Esophagus (tissue), 2 donors: ENCODE measurements around the gene TRPC4. TPM values are rescaled to one million over a fixed set of nuclear protein-coding genes. Genes with fewer than 3 reads are reported as not detected.

Source experiments
- H3K27ac ChIP-seq, 2 donors: one replicate each; pipeline ENCODE4 v1.5.1; 2013; ENCODE audit warnings: low read depth in 2 of 2, mild to moderate bottlenecking in 2 of 2, inconsistent platforms in 1 of 2, low read length in 1 of 2, moderate library complexity in 1 of 2
- H3K27me3 ChIP-seq, 2 donors: one replicate each; pipeline ENCODE4 v1.6.1; 2013; ENCODE audit warnings: low read length in 2 of 2, control low read depth in 1 of 2, mild to moderate bottlenecking in 1 of 2; ENCODE audit not compliant: insufficient read depth in 2 of 2, control insufficient read depth in 1 of 2
- H3K36me3 ChIP-seq, 2 donors: one replicate each; pipeline ENCODE4 v1.6.1; 2013; ENCODE audit warnings: low read length in 1 of 2; ENCODE audit not compliant: control insufficient read depth in 2 of 2, insufficient read depth in 2 of 2
- H3K4me1 ChIP-seq, 2 donors: one replicate each; pipeline ENCODE4 v1.6.1; 2013; ENCODE audit warnings: low read length in 1 of 2; ENCODE audit not compliant: control insufficient read depth in 2 of 2, insufficient read depth in 2 of 2
- H3K4me3 ChIP-seq, 2 donors: one replicate each; pipeline ENCODE4 v1.5.1; 2013; ENCODE audit warnings: low read length in 2 of 2, mild to moderate bottlenecking in 2 of 2, low read depth in 1 of 2, moderate library complexity in 1 of 2
- H3K9me3 ChIP-seq, 2 donors: one replicate each; pipeline ENCODE4 v1.6.1; 2013; ENCODE audit warnings: mild to moderate bottlenecking in 2 of 2, low read depth in 1 of 2, low read length in 1 of 2, moderate library complexity in 1 of 2; ENCODE audit not compliant: control insufficient read depth in 2 of 2, insufficient read depth in 1 of 2
- WGBS, 2 donors: extraction: QIAGEN DNeasy Blood & Tissue Kit; methylation state at CpG; one replicate each; pipeline ENCODE4 v1.1.7; 2013; 5-methylcytosine and 5-hydroxymethylcytosine counted together
- polyA plus RNA-seq, 2 donors: library from polyadenylated mRNA; stranded (reverse); fragments of 200-250 nt; gene quantifications; one replicate each; pipeline ENCODE4 v1.2.3, GENCODE V29; 2013
- donor health status: healthy with polysubstance abuse.
- donor health status: Bipolar disorder and iron deficiency.

Gene TRPC4
- under 1 TPM; 0.04 to 0.06 TPM for polyA plus RNA-seq

GRCh38 chr13:37869756-37870488 is at the start of gene TRPC4:
TRPC4 (minus strand) TSS chr13:37869772; CDS start chr13:37783333, 86,439 bp downstream.
- WGBS, 2 donors = 6% methylated on average over 42 to 43 of the region's 43 CpGs
- H3K9me3 ChIP-seq = no peaks in the 10 kb centered on the region
- H3K27me3 ChIP-seq = peaks cover 2 to 5% of the 10 kb centered on the region in 2 donors
- H3K36me3 ChIP-seq = no peaks in the 10 kb centered on the region
- H3K4me1 ChIP-seq = peaks cover 2 to 5% of the 10 kb centered on the region in 2 donors
- H3K4me3 ChIP-seq = peak within 1 kb of the TSS; percentile 12 to 31
- H3K27ac ChIP-seq = peak within 1 kb of the TSS in 1 of 2 donors; percentile 41

GRCh38 chr13:37918751-37919150 is 49.2 kb upstream of the TRPC4 start:
- 43 to 48% methylated on average over 4 of the region's 4 CpGs for WGBS, 2 donors
- no peak overlapping the region for H3K4me3 ChIP-seq
- no peaks in the 10 kb centered on the region for H3K4me1 ChIP-seq
- no peaks in the 10 kb centered on the region for H3K36me3 ChIP-seq
- no peaks in the 10 kb centered on the region for H3K27me3 ChIP-seq
- no peak overlapping the region for H3K27ac ChIP-seq
- no peaks in the 10 kb centered on the region for H3K9me3 ChIP-seq

GRCh38 chr13:37918116-37918714 is 48.6 kb upstream of the TRPC4 start:
- Histone ChIP-seq H3K27ac (no peak overlapping the region), H3K27me3 (no peaks in the 10 kb centered on the region), H3K4me1 (no peaks in the 10 kb centered on the region), H3K36me3 (no peaks in the 10 kb centered on the region), H3K4me3 (no peak overlapping the region), H3K9me3 (no peaks in the 10 kb centered on the region)
- 47 to 53% methylated on average over 3 of the region's 3 CpGs for WGBS, 2 donors

- Histone ChIP-seq H3K27ac (no peak overlapping the region), H3K4me1 (no peaks in the 10 kb centered on the region), H3K9me3 (no peaks in the 10 kb centered on the region), H3K27me3 (no peaks in the 10 kb centered on the region), H3K36me3 (no peaks in the 10 kb centered on the region), H3K4me3 (no peak overlapping the region)
- WGBS, 2 donors = 12 to 49% methylated on average over 2 of the region's 2 CpGs
These were observed 45.3 kb upstream of the TRPC4 start for GRCh38 chr13:37914781-37915391.

GRCh38 chr13:37910790-37911189 is 41.2 kb upstream of the TRPC4 start:
- Histone ChIP-seq H3K27me3 (no peaks in the 10 kb centered on the region), H3K4me3 (no peak overlapping the region), H3K27ac (no peak overlapping the region), H3K36me3 (no peaks in the 10 kb centered on the region), H3K4me1 (no peaks in the 10 kb centered on the region), H3K9me3 (no peaks in the 10 kb centered on the region)
- 40% methylated on average over 1 of the region's 1 CpG for WGBS, 2 donors

- WGBS, 2 donors = 65 to 70% methylated on average over 1 of the region's 1 CpG
- no peak overlapping the region for H3K27ac ChIP-seq
- no peaks in the 10 kb centered on the region for H3K9me3 ChIP-seq
- no peaks in the 10 kb centered on the region for H3K27me3 ChIP-seq
- H3K36me3 ChIP-seq = no peaks in the 10 kb centered on the region
- no peaks in the 10 kb centered on the region for H3K4me1 ChIP-seq
- H3K4me3 ChIP-seq = no peak overlapping the region
These were observed 37.3 kb upstream of the TRPC4 start for GRCh38 chr13:37906880-37907279.

- H3K36me3 ChIP-seq = no peaks in the 10 kb centered on the region
- no peaks in the 10 kb centered on the region for H3K4me1 ChIP-seq
- 74 to 76% methylated on average over 2 of the region's 2 CpGs for WGBS, 2 donors
These were observed 36.2 kb upstream of the TRPC4 start for GRCh38 chr13:37905736-37906135.

GRCh38 chr13:37899753-37900152 is 30.2 kb upstream of the TRPC4 start:
- 35 to 42% methylated on average over 4 of the region's 4 CpGs for WGBS, 2 donors
- no peaks in the 10 kb centered on the region for H3K36me3 ChIP-seq
- H3K27ac ChIP-seq = no peak overlapping the region
- H3K4me3 ChIP-seq = no peak overlapping the region
- H3K9me3 ChIP-seq = no peaks in the 10 kb centered on the region
- H3K27me3 ChIP-seq = no peaks in the 10 kb centered on the region
- H3K4me1 ChIP-seq = no peaks in the 10 kb centered on the region

More at GRCh38 chr13:37905736-37906135, 36.2 kb upstream of the TRPC4 start:
- Histone ChIP-seq H3K4me3 (no peak overlapping the region), H3K9me3 (no peaks in the 10 kb centered on the region), H3K27me3 (no peaks in the 10 kb centered on the region), H3K27ac (no peak overlapping the region)

- Histone ChIP-seq H3K36me3 (no peaks in the 10 kb centered on the region), H3K9me3 (no peaks in the 10 kb centered on the region), H3K4me1 (no peaks in the 10 kb centered on the region), H3K4me3 (no peak overlapping the region), H3K27ac (no peak overlapping the region), H3K27me3 (no peaks in the 10 kb centered on the region)
These were observed 23.7 kb upstream of the TRPC4 start for GRCh38 chr13:37893321-37893720.
